Prostate gland (tissue), 2 donors: ENCODE data around the gene SMIM38.

ENCODE experiments used
- CTCF ChIP-seq, 4 experiments: fragments of 200-600 bp in 2 of 4; fragments of 450-650 bp in 2 of 4; sonication (generic) in 2 of 4; IDR thresholded peaks; 1 replicate in 3 of 4; 2 replicates in 1 of 4; pipeline ENCODE4 v1.5.1; 2016 to 2019; ENCODE audit warnings: antibody characterized with exemption in 4 of 4, mild to moderate bottlenecking in 2 of 4, moderate library complexity in 2 of 4
- POLR2A ChIP-seq: fragments of 450-650 bp; IDR thresholded peaks from one replicate; pipeline ENCODE4 v1.6.1; 2016; ENCODE audit warnings: antibody characterized with exemption, mild to moderate bottlenecking
- POLR2AphosphoS5 ChIP-seq: sonication (generic); formaldehyde crosslinking; IDR thresholded peaks from one replicate; pipeline ENCODE4 v1.6.1; 2017; ENCODE audit warnings: antibody characterized with exemption

GRCh38 chr11:69132301-69132670, 23.4 kb upstream of the SMIM38 start:
- TF ChIP-seq CTCF (IDR thresholded peaks at IDR 0.05) (no peak), POLR2A (no peak), POLR2AphosphoS5 (no peak)
